ENCODE results near the gene PLCD3. TPM values are rescaled to one million over a fixed set of nuclear protein-coding genes. Genes with fewer than 3 reads are reported as not detected.

Gene PLCD3
- total RNA-seq, 1 experiment from 2014 or later, result 55.8 TPM

DNA sequence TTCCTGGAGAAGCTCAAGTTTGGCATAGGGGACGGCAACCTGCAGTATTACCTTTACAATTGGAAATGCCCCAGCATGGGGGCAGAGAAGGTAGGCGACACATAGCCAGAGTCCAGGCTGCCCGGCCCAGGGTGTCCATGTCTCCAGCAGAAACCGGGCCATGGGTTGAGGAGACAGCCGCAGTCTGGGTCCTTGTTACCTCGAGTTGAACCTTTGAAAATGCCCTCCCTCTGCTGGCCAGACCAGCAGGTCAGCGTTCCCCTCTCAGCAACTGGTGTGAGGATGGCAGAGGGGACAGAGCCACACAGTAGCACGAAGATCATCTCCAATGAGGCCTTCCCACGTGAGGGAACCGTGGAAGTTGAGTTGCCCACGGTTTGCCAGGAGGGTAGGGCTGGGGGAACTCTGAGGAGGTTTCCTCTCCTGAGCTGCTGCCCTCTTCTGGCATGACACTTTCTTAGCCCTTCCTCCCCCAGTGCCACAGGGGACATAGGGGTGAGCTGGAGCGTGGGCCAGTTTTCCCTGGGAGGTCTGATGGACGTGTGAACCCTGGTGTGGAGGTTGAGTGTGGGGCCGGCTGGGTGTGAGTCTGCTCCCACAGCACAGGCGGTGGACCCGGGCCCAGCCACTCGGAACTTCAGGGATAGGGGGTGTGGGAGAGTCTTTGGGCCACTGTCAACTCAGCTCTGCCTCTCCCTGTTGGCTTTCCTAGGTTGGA is 27.2 kb downstream of the PLCD3 start (continued):
- no peak for TF ChIP-seq TCF7 (CRISPR knock-in tag; IDR thresholded peaks at IDR 0.05; ENCODE audit: low read depth)
- no peak for TF ChIP-seq RELA (CRISPR knock-in tag; IDR thresholded peaks at IDR 0.05; ENCODE audit: borderline replicate concordance)
- no peak for TF ChIP-seq CREM (CRISPR knock-in tag; IDR thresholded peaks at IDR 0.05)
- no peak for TF ChIP-seq TEAD4 (CRISPR knock-in tag; IDR thresholded peaks at IDR 0.05)
- TF ChIP-seq NFATC4 (CRISPR knock-in tag; IDR thresholded peaks at IDR 0.05), result no peak
- no peak for TF ChIP-seq TEAD1 (CRISPR knock-in tag; IDR thresholded peaks at IDR 0.05)
- TF ChIP-seq, protein P1, sequence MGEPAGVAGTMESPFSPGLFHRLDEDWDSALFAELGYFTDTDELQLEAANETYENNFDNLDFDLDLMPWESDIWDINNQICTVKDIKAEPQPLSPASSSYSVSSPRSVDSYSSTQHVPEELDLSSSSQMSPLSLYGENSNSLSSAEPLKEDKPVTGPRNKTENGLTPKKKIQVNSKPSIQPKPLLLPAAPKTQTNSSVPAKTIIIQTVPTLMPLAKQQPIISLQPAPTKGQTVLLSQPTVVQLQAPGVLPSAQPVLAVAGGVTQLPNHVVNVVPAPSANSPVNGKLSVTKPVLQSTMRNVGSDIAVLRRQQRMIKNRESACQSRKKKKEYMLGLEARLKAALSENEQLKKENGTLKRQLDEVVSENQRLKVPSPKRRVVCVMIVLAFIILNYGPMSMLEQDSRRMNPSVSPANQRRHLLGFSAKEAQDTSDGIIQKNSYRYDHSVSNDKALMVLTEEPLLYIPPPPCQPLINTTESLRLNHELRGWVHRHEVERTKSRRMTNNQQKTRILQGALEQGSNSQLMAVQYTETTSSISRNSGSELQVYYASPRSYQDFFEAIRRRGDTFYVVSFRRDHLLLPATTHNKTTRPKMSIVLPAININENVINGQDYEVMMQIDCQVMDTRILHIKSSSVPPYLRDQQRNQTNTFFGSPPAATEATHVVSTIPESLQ (CRISPR knock-in tag; IDR thresholded peaks at IDR 0.05), result no peak
- TF ChIP-seq, protein P2, sequence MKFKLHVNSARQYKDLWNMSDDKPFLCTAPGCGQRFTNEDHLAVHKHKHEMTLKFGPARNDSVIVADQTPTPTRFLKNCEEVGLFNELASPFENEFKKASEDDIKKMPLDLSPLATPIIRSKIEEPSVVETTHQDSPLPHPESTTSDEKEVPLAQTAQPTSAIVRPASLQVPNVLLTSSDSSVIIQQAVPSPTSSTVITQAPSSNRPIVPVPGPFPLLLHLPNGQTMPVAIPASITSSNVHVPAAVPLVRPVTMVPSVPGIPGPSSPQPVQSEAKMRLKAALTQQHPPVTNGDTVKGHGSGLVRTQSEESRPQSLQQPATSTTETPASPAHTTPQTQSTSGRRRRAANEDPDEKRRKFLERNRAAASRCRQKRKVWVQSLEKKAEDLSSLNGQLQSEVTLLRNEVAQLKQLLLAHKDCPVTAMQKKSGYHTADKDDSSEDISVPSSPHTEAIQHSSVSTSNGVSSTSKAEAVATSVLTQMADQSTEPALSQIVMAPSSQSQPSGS (CRISPR knock-in tag; IDR thresholded peaks at IDR 0.05; ENCODE audit: borderline replicate concordance, low read depth), result no peak
- TF ChIP-seq GTF2I (CRISPR knock-in tag; conservative IDR thresholded peaks at IDR 0.05), result no peak

DNA sequence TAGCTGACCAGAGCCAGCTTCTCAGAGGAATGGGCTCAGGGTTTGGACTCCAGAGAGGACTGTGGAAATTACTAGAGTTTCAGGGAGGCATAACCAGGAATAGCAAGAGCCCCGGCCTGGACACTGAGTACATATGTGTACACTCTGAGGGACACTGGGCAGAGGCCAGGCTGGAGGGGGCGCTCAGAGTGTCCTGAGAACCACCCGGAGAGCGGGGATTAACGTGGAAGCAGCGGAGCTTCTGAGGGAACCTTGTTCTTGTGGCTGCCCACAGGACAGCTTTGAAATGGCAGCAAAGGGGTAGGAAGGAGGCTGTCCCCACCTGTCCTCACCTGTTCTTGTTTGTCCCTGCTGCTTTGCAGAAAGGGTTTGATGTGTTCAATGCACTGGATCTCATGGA is 27.8 kb downstream of the PLCD3 start:
- no peak for DNase-seq (ENCODE audit: low spot score)
- TF ChIP-seq FOXJ3 (CRISPR knock-in tag; IDR thresholded peaks at IDR 0.05; ENCODE audit: borderline replicate concordance) (no peak), TCF7 (CRISPR knock-in tag; IDR thresholded peaks at IDR 0.05; ENCODE audit: low read depth) (no peak), RORB (CRISPR knock-in tag; IDR thresholded peaks at IDR 0.05) (no peak), GTF2I (CRISPR knock-in tag; conservative IDR thresholded peaks at IDR 0.05) (no peak), CREM (CRISPR knock-in tag; IDR thresholded peaks at IDR 0.05) (no peak), NR3C1 (CRISPR knock-in tag; conservative IDR thresholded peaks at IDR 0.05; ENCODE audit: low read depth) (no peak), ETV6 (CRISPR knock-in tag; IDR thresholded peaks at IDR 0.05) (no peak), ZNF121 (CRISPR knock-in tag; IDR thresholded peaks at IDR 0.05) (no peak), PRRX2 (CRISPR knock-in tag; IDR thresholded peaks at IDR 0.05) (no peak), ELF4 (CRISPR knock-in tag; IDR thresholded peaks at IDR 0.05; ENCODE audit: low read depth) (no peak)
- TF ChIP-seq, protein P3, sequence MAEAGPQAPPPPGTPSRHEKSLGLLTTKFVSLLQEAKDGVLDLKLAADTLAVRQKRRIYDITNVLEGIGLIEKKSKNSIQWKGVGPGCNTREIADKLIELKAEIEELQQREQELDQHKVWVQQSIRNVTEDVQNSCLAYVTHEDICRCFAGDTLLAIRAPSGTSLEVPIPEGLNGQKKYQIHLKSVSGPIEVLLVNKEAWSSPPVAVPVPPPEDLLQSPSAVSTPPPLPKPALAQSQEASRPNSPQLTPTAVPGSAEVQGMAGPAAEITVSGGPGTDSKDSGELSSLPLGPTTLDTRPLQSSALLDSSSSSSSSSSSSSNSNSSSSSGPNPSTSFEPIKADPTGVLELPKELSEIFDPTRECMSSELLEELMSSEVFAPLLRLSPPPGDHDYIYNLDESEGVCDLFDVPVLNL (CRISPR knock-in tag; IDR thresholded peaks at IDR 0.05; ENCODE audit: borderline replicate concordance, low read depth), result no peak
- TF ChIP-seq, protein P4, sequence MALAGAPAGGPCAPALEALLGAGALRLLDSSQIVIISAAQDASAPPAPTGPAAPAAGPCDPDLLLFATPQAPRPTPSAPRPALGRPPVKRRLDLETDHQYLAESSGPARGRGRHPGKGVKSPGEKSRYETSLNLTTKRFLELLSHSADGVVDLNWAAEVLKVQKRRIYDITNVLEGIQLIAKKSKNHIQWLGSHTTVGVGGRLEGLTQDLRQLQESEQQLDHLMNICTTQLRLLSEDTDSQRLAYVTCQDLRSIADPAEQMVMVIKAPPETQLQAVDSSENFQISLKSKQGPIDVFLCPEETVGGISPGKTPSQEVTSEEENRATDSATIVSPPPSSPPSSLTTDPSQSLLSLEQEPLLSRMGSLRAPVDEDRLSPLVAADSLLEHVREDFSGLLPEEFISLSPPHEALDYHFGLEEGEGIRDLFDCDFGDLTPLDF (CRISPR knock-in tag; IDR thresholded peaks at IDR 0.05), result no peak
- TF ChIP-seq, protein P1 (CRISPR knock-in tag; IDR thresholded peaks at IDR 0.05), result no peak
- TF ChIP-seq, protein P5, sequence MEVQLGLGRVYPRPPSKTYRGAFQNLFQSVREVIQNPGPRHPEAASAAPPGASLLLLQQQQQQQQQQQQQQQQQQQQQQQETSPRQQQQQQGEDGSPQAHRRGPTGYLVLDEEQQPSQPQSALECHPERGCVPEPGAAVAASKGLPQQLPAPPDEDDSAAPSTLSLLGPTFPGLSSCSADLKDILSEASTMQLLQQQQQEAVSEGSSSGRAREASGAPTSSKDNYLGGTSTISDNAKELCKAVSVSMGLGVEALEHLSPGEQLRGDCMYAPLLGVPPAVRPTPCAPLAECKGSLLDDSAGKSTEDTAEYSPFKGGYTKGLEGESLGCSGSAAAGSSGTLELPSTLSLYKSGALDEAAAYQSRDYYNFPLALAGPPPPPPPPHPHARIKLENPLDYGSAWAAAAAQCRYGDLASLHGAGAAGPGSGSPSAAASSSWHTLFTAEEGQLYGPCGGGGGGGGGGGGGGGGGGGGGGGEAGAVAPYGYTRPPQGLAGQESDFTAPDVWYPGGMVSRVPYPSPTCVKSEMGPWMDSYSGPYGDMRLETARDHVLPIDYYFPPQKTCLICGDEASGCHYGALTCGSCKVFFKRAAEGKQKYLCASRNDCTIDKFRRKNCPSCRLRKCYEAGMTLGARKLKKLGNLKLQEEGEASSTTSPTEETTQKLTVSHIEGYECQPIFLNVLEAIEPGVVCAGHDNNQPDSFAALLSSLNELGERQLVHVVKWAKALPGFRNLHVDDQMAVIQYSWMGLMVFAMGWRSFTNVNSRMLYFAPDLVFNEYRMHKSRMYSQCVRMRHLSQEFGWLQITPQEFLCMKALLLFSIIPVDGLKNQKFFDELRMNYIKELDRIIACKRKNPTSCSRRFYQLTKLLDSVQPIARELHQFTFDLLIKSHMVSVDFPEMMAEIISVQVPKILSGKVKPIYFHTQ (CRISPR knock-in tag; IDR thresholded peaks at IDR 0.05), result no peak
- ChIA-PET POLR2A (no interaction called here), CTCF (interaction anchor here (1.0 to 2.6 kb wide), 3 partner anchors 10 to 31 kb away, joined by 5 to 9 read pairs (median 5); partner anchors contain the start of gene ACBD4)
- Mint-ChIP-seq H3K27ac (no peak overlapping the region), H3K4me1 (no peaks in the 10 kb centered on the region), H3K4me3 (no peak overlapping the region), H3K36me3 (peaks cover 61% of the 10 kb centered on the region), H3K27me3 (ENCODE audit: low read depth) (no peaks in the 10 kb centered on the region), H3K9me3 (no peaks in the 10 kb centered on the region)
- no peak for ATAC-seq

Data from WTC11 (cell line).